Thoracic aorta (tissue), 2 donors: ENCODE results near the gene PLXNA2. TPM values are rescaled to one million over a fixed set of nuclear protein-coding genes. Genes with fewer than 3 reads are reported as not detected.

ENCODE experiments used
- ATAC-seq: fragments of 150-250 bp; one replicate; pipeline ENCODE4 v1.8.0; 2017; ENCODE audit warnings: low read depth; ENCODE audit not compliant: insufficient number of reproducible peaks, low FRiP score
- DNase-seq: peaks from one replicate; pipeline ENCODE4 v3.0.0-alpha.2; 2020; ENCODE audit warnings: low spot score
- H3K27ac ChIP-seq, 2 donors: fragments of 200-600 bp; sonication (generic); 1 replicate in 1 of 2; 2 replicates in 1 of 2; pipeline ENCODE4 v1.5.1; 2016; ENCODE audit warnings: mild to moderate bottlenecking in 2 of 2, moderate library complexity in 2 of 2
- H3K27me3 ChIP-seq: fragments of 200-600 bp; sonication (generic); replicated peaks from 2 replicates; pipeline ENCODE4 v1.6.0; 2016; ENCODE audit warnings: mild to moderate bottlenecking; ENCODE audit not compliant: insufficient read depth
- H3K36me3 ChIP-seq: fragments of 200-600 bp; sonication (generic); one replicate; pipeline ENCODE4 v1.5.1; 2016
- H3K4me1 ChIP-seq, 2 donors: fragments of 200-600 bp; sonication (generic); 1 replicate in 1 of 2; 2 replicates in 1 of 2; pipeline versions ENCODE4 v1.5.1 to v1.6.0; 2016; ENCODE audit warnings: low read depth in 2 of 2, mild to moderate bottlenecking in 1 of 2; ENCODE audit not compliant: control insufficient read depth in 1 of 2
- H3K4me3 ChIP-seq: fragments of 200-600 bp; sonication (generic); 2 replicates; pipeline ENCODE4 v1.5.1; 2016; ENCODE audit warnings: mild to moderate bottlenecking
- H3K9me3 ChIP-seq: fragments of 200-600 bp; sonication (generic); 2 replicates; pipeline ENCODE4 v1.5.1; 2016
- total RNA-seq, 2 donors: library from RNA; depleted of rRNA; stranded (reverse); fragments of >200 nt; gene quantifications; one replicate each; pipeline versions ENCODE4 v1.1.0 to v1.2.3, GENCODE V29; 2016
- TF ChIP-seq, protein P1 (sequence below): fragments of 200-600 bp; sonication (generic); IDR thresholded peaks from one replicate; pipeline ENCODE4 v1.5.1; 2019; ENCODE audit warnings: antibody characterized with exemption

PLXNA2 gene
- total RNA-seq, 2 donors from 2014 or later, result 30.2 to 62.2 TPM

DNA sequence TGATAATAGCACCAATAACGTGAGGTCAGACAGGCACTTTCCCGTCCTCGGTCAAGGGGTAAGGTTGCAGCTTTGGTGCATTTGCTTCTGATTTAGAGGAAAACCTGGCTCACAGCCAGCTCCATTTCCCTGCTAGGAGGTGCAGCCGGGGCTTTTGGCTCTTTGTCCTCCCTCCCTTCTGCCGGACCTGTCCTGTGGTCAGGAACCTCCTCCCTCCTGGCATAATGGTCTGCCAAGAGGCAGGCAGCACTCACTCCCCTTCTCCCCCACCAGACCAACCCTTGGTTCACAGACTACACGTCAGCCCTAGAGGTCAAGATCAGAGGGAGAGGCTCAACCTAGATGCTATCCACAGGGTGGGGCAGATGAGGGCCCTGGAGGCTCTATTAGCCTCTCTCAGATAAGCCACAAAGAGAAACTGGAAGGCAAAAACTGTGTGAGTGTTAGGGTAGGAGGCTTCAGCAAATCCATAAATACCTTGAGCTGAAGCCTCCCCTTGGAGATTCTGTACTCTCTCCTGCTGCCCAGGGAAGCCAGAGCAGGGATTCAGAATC lies 64.8 kb downstream of the PLXNA2 start:
- Histone ChIP-seq H3K36me3 (no peaks in the 10 kb centered on the region), H3K27ac (no peak overlapping the region), H3K4me1 (peaks cover 17 to 39% of the 10 kb centered on the region in 2 donors), H3K9me3 (no peaks in the 10 kb centered on the region), H3K27me3 (no peaks in the 10 kb centered on the region), H3K4me3 (no peak overlapping the region)
- TF ChIP-seq, protein P1, sequence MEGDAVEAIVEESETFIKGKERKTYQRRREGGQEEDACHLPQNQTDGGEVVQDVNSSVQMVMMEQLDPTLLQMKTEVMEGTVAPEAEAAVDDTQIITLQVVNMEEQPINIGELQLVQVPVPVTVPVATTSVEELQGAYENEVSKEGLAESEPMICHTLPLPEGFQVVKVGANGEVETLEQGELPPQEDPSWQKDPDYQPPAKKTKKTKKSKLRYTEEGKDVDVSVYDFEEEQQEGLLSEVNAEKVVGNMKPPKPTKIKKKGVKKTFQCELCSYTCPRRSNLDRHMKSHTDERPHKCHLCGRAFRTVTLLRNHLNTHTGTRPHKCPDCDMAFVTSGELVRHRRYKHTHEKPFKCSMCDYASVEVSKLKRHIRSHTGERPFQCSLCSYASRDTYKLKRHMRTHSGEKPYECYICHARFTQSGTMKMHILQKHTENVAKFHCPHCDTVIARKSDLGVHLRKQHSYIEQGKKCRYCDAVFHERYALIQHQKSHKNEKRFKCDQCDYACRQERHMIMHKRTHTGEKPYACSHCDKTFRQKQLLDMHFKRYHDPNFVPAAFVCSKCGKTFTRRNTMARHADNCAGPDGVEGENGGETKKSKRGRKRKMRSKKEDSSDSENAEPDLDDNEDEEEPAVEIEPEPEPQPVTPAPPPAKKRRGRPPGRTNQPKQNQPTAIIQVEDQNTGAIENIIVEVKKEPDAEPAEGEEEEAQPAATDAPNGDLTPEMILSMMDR, result no peak
- no peak for ATAC-seq
- DNase-seq, result no peak

DNA sequence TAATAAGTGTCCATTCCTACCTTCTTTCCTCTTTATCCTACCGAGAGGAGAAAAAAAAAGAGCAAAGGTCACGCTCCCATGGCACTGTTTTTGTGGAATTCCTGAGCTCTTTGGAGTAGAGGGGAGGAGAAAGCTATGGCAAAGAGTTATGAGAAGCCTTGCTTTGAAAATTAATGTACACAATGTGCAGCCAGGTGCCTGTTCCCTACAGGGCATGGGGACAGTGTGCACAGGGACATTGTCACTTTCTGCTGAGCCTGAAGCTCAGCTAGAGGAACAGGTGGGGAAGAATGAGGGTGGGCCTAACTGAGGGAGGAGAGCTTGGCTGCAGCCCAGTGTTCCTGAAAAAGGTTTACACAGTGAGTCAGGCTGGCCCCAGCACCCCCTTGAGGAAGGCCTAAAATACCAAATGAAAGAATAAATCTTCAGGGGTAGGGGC lies 66.1 kb downstream of the PLXNA2 start:
- no peaks in the 10 kb centered on the region for H3K9me3 ChIP-seq
- no peaks in the 10 kb centered on the region for H3K36me3 ChIP-seq
- H3K27ac ChIP-seq, result no peak overlapping the region
- H3K27me3 ChIP-seq, result no peaks in the 10 kb centered on the region
- no peak overlapping the region for H3K4me3 ChIP-seq
- H3K4me1 ChIP-seq, result peaks cover 9 to 33% of the 10 kb centered on the region in 2 donors
- ATAC-seq (no peak), DNase-seq (no peak)
- TF ChIP-seq, protein P1, result no peak

DNA sequence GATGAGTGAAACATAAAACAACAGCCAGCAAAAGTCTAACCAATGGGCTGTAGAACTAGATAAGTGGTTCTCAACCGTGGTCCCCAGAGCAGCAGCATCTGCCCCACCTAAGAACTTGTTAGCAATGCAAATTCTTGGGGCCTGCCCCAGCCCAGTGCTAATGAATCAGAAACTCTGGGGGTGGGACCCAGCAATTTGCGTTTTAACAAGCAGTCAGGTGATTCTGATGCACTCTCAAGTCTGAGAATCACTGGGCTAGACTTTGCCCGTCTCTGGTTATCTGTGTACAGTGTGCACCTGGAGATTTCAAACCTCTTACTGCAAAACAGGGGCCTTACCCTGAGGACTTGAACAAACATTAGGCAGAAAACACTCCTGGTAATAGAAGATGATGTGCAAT lies 66.5 kb downstream of the PLXNA2 start:
- TF ChIP-seq, protein P1, result no peak
- Histone ChIP-seq H3K27me3 (no peaks in the 10 kb centered on the region), H3K36me3 (no peaks in the 10 kb centered on the region), H3K27ac (no peak overlapping the region), H3K9me3 (no peaks in the 10 kb centered on the region), H3K4me3 (no peak overlapping the region), H3K4me1 (peaks cover 9 to 36% of the 10 kb centered on the region in 2 donors)
- DNase-seq (no peak), ATAC-seq (no peak)

DNA sequence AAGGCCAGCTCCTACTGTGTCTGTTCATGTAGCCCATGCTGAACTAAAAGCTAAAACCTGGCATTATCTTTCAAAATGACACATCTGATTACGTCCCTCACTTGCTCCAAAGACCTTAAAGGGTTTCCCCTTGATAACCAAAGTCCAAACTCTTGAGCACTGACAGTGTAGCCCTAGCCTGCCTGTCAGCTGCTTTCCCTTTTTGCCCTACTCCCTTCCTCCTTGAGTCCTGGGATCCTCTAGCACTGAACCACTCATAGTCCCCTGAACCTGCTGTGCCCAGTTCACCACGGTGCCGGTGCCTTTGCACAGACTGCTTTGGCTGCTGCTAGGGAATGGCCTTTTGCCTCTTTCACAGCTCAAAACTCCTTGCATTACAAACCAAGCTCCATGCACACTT lies 67.5 kb downstream of the PLXNA2 start:
- no peaks in the 10 kb centered on the region for H3K9me3 ChIP-seq
- no peak overlapping the region for H3K4me3 ChIP-seq
- no peaks in the 10 kb centered on the region for H3K36me3 ChIP-seq
- no peak for ATAC-seq
- H3K27ac ChIP-seq, result no peak overlapping the region
- no peaks in the 10 kb centered on the region for H3K27me3 ChIP-seq
- TF ChIP-seq, protein P1, result no peak
- no peak for DNase-seq
- H3K4me1 ChIP-seq, result peaks cover 9 to 39% of the 10 kb centered on the region in 2 donors

DNA sequence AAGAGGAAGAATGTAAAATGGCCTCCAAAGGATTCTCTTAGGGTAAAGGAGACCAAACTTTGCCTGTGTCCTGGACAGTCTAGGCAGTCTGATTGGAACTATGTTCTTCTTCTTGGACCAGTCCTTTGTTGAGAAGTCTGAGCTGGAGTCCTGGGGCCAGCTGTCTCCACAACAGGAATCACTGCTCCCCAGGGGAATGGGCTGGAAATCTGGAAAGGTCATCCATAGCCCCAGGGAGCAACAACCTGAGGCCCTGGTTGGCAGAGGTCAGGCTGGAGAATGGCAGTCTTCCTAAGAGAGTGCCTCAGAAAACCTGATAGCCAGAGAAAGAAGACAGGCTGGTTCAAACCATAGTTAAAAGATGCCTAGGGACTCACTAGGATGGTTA lies 68.7 kb downstream of the PLXNA2 start:
- H3K9me3 ChIP-seq, result no peaks in the 10 kb centered on the region
- ATAC-seq (no peak), DNase-seq (no peak)
- H3K27ac ChIP-seq, result no peak overlapping the region
- TF ChIP-seq, protein P1, result no peak
- H3K4me3 ChIP-seq, result no peak overlapping the region
- H3K27me3 ChIP-seq, result no peaks in the 10 kb centered on the region
- no peaks in the 10 kb centered on the region for H3K36me3 ChIP-seq
- H3K4me1 ChIP-seq, result peaks cover 9 to 39% of the 10 kb centered on the region in 2 donors
